ENCODE data around the gene PLEKHG4.

The PLEKHG4 gene

GRCh38 chr16:67246081-67246755 lies 33.1 kb upstream of the PLEKHG4 start:
- H3K9me3 ChIP-seq (ENCODE audit: control insufficient read depth in 1 of 2, low read length in 2 of 2), result no peaks in the 10 kb centered on the region
- no peaks in the 10 kb centered on the region for H3K36me3 ChIP-seq (ENCODE audit: control insufficient read depth in 1 of 2, insufficient read depth in 2 of 2, low read length in 2 of 2)
- peak overlapping the region; percentile 82 for H3K27ac ChIP-seq (ENCODE audit: low read depth, low read length)
- peak overlapping the region; percentile 79 to 85 for H3K9ac ChIP-seq (ENCODE audit: low read depth in 1 of 2, low read length in 2 of 2)
- peaks cover 47 to 60% of the 10 kb centered on the region in 2 donors for H3K4me1 ChIP-seq (ENCODE audit: control insufficient read depth in 1 of 2, insufficient read depth in 2 of 2, low read length in 2 of 2)
- H3K4me3 ChIP-seq (ENCODE audit: low read depth in 1 of 2, low read length in 2 of 2), result peak overlapping the region; percentile 82 to 89
- H3K27me3 ChIP-seq (ENCODE audit: control insufficient read depth in 1 of 2, insufficient read depth in 2 of 2, low read length in 2 of 2), result peaks cover 19 to 31% of the 10 kb centered on the region in 2 donors

- no peaks in the 10 kb centered on the region for H3K36me3 ChIP-seq (ENCODE audit: control insufficient read depth in 1 of 2, insufficient read depth in 2 of 2, low read length in 2 of 2)
- peak overlapping the region; percentile 82 to 89 for H3K4me3 ChIP-seq (ENCODE audit: low read depth in 1 of 2, low read length in 2 of 2)
- H3K27ac ChIP-seq (ENCODE audit: low read depth, low read length), result peak overlapping the region; percentile 82
- peaks cover 19 to 31% of the 10 kb centered on the region in 2 donors for H3K27me3 ChIP-seq (ENCODE audit: control insufficient read depth in 1 of 2, insufficient read depth in 2 of 2, low read length in 2 of 2)
- peak overlapping the region; percentile 79 to 85 for H3K9ac ChIP-seq (ENCODE audit: low read depth in 1 of 2, low read length in 2 of 2)
- peaks cover 41 to 54% of the 10 kb centered on the region in 2 donors for H3K4me1 ChIP-seq (ENCODE audit: control insufficient read depth in 1 of 2, insufficient read depth in 2 of 2, low read length in 2 of 2)
- no peaks in the 10 kb centered on the region for H3K9me3 ChIP-seq (ENCODE audit: control insufficient read depth in 1 of 2, low read length in 2 of 2)
These were observed 32.6 kb upstream of the PLEKHG4 start for GRCh38 chr16:67246756-67247191.

DNA sequence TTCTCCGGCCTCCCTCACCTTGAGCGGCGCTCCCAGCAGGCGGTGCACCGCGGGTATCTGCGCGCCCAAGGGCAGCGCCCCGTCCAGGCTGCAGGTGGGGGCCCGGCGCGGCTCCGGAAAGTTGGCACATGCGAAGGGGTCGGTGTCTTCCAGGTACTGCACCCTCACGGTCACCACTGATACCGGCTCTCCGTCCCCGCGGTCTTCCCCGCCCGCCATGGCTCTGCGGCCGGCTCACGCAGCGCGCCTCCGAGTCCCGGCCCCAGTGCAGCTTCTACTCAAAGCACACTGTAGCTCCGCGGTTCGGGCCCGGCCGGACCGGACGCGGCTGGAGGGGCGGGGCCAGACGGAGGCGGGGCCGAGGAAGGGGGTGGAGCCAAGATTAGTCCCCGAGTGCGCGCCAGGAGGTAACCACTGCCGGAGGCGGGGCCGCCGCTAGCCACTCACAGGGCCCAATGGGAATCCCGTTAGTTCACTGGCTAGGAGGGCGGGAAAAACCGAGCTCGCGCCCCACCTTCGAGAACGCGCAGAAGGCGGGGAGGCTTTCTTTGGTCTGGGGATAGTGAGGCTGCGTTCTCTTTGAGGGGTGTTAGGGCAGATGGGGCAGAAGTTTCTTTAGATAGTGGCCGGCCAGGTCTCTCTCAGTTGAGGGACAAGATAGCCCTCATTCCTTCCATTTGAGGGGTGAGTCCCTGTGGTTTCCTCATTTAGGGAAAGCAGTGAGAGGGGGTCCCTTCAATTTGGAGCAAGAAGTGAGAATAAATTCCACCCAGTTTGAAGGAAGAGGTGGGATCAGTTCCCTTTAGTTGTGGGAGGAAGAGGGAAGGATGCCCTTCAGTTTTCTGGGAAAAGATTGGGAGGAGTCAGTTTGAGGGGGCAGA lies 31.9 kb upstream of the PLEKHG4 start, which contains the start of gene FHOD1:
Gene FHOD1 (minus strand): TSS at position 290 of the 881 bp plus-strand sequence. CDS start 71 bp downstream, at position 219.
- peak within 1 kb of the TSS; percentile 79 to 85 for H3K9ac ChIP-seq (ENCODE audit: low read depth in 1 of 2, low read length in 2 of 2)
- H3K9me3 ChIP-seq (ENCODE audit: control insufficient read depth in 1 of 2, low read length in 2 of 2), result no peaks in the 10 kb centered on the region
- H3K4me3 ChIP-seq (ENCODE audit: low read depth in 1 of 2, low read length in 2 of 2), result peak within 1 kb of the TSS; percentile 82 to 89
- peaks cover 19 to 31% of the 10 kb centered on the region in 2 donors for H3K27me3 ChIP-seq (ENCODE audit: control insufficient read depth in 1 of 2, insufficient read depth in 2 of 2, low read length in 2 of 2)
- H3K4me1 ChIP-seq (ENCODE audit: control insufficient read depth in 1 of 2, insufficient read depth in 2 of 2, low read length in 2 of 2), result peaks cover 35 to 48% of the 10 kb centered on the region in 2 donors
- no peaks in the 10 kb centered on the region for H3K36me3 ChIP-seq (ENCODE audit: control insufficient read depth in 1 of 2, insufficient read depth in 2 of 2, low read length in 2 of 2)
- peak within 1 kb of the TSS; percentile 82 for H3K27ac ChIP-seq (ENCODE audit: low read depth, low read length)

GRCh38 chr16:67248073-67248400 lies 31.3 kb upstream of the PLEKHG4 start:
- H3K27me3 ChIP-seq (ENCODE audit: control insufficient read depth in 1 of 2, insufficient read depth in 2 of 2, low read length in 2 of 2), result peaks cover 19 to 31% of the 10 kb centered on the region in 2 donors
- H3K4me3 ChIP-seq (ENCODE audit: low read depth in 1 of 2, low read length in 2 of 2), result peak overlapping the region; percentile 31 to 82
- no peak overlapping the region for H3K27ac ChIP-seq (ENCODE audit: low read depth, low read length)
- H3K4me1 ChIP-seq (ENCODE audit: control insufficient read depth in 1 of 2, insufficient read depth in 2 of 2, low read length in 2 of 2), result peaks cover 32 to 46% of the 10 kb centered on the region in 2 donors
- H3K9me3 ChIP-seq (ENCODE audit: control insufficient read depth in 1 of 2, low read length in 2 of 2), result no peaks in the 10 kb centered on the region
- no peaks in the 10 kb centered on the region for H3K36me3 ChIP-seq (ENCODE audit: control insufficient read depth in 1 of 2, insufficient read depth in 2 of 2, low read length in 2 of 2)
- H3K9ac ChIP-seq (ENCODE audit: low read depth in 1 of 2, low read length in 2 of 2), result peak overlapping the region in 1 of 2 donors; percentile 54

- Histone ChIP-seq H3K4me3 (ENCODE audit: low read depth in 1 of 2, low read length in 2 of 2) (peak within 1 kb of the TSS; percentile 31 to 82), H3K27ac (ENCODE audit: low read depth, low read length) (no peak within 1 kb of the TSS), H3K27me3 (ENCODE audit: control insufficient read depth in 1 of 2, insufficient read depth in 2 of 2, low read length in 2 of 2) (peaks cover 19 to 31% of the 10 kb centered on the region in 2 donors), H3K9me3 (ENCODE audit: control insufficient read depth in 1 of 2, low read length in 2 of 2) (no peaks in the 10 kb centered on the region), H3K4me1 (ENCODE audit: control insufficient read depth in 1 of 2, insufficient read depth in 2 of 2, low read length in 2 of 2) (peaks cover 30 to 40% of the 10 kb centered on the region in 2 donors), H3K9ac (ENCODE audit: low read depth in 1 of 2, low read length in 2 of 2) (peak within 1 kb of the TSS in 1 of 2 donors; percentile 54), H3K36me3 (ENCODE audit: control insufficient read depth in 1 of 2, insufficient read depth in 2 of 2, low read length in 2 of 2) (no peaks in the 10 kb centered on the region)
These were observed 30.7 kb upstream of the PLEKHG4 start, which contains the start of gene SLC9A5 for GRCh38 chr16:67248401-67249177. Gene SLC9A5, plus strand, starts transcription at chr16:67248979. Its CDS starts 36 bp downstream, at chr16:67249015.

DNA sequence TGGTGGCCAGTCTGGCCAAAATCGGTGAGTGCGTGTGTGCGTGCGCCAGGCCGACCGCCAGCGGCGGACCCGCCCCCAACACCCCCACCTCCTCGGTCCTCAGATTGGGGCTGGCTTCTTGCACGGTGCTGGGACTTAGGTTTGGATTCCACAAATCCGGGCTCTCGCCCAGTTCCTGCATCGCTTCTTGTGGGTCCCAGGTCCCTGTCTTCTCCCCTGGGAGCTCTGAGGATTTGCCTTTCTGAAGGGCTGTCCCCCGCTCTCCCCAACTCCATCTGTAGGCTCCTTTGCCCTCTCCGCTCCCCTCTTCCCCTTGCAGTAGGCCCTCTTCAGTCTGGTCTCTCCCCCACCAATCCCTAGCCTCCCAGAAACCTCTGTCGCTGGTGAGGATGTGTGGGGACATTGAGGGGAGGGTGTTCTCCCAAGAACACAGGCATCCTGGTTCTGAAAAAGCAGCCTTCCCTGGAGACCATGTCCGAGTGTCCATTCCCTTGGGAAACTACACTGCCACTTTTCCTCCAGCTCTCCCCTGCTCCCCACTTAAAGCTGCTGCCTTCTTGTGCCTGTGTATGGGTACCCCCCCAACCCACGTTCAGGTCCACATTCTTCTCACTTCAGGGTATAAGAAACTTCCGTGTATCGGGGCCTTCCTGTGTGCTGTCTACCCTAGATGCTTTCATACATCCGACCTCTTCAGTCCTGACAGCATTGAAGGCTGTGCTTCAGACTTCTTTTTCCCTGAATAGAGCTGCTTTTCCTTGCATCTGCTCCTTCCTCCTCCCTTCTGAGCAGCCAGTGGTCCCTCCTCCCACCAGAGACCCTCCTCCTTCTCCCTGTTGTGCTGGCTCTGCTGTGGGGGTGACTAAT lies 29.9 kb upstream of the PLEKHG4 start:
- Histone ChIP-seq H3K4me1 (ENCODE audit: control insufficient read depth in 1 of 2, insufficient read depth in 2 of 2, low read length in 2 of 2) (peaks cover 22 to 32% of the 10 kb centered on the region in 2 donors), H3K36me3 (ENCODE audit: control insufficient read depth in 1 of 2, insufficient read depth in 2 of 2, low read length in 2 of 2) (no peaks in the 10 kb centered on the region), H3K4me3 (ENCODE audit: low read depth in 1 of 2, low read length in 2 of 2) (peak overlapping the region in 1 of 2 donors; percentile 82), H3K27ac (ENCODE audit: low read depth, low read length) (no peak overlapping the region), H3K9me3 (ENCODE audit: control insufficient read depth in 1 of 2, low read length in 2 of 2) (no peaks in the 10 kb centered on the region), H3K27me3 (ENCODE audit: control insufficient read depth in 1 of 2, insufficient read depth in 2 of 2, low read length in 2 of 2) (peaks cover 19 to 31% of the 10 kb centered on the region in 2 donors), H3K9ac (ENCODE audit: low read depth in 1 of 2, low read length in 2 of 2) (no peak overlapping the region)

DNA sequence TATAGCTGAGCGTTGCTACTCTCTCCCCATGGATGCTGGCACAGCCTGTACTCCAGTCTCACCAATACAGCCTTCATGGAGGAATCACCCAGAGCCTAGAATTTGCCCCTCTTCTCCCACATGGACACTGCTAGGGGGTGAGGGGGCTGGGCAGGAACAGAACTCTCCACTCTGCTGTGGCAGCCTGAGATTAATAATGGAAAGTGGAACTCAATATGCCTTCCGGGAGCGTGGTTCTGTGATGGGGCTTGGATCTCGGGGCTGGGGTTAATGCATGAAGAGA lies 29.3 kb upstream of the PLEKHG4 start:
- Histone ChIP-seq H3K9me3 (ENCODE audit: control insufficient read depth in 1 of 2, low read length in 2 of 2) (no peaks in the 10 kb centered on the region), H3K9ac (ENCODE audit: low read depth in 1 of 2, low read length in 2 of 2) (no peak overlapping the region), H3K4me1 (ENCODE audit: control insufficient read depth in 1 of 2, insufficient read depth in 2 of 2, low read length in 2 of 2) (peaks cover 16 to 29% of the 10 kb centered on the region in 2 donors), H3K36me3 (ENCODE audit: control insufficient read depth in 1 of 2, insufficient read depth in 2 of 2, low read length in 2 of 2) (no peaks in the 10 kb centered on the region), H3K4me3 (ENCODE audit: low read depth in 1 of 2, low read length in 2 of 2) (no peak overlapping the region), H3K27me3 (ENCODE audit: control insufficient read depth in 1 of 2, insufficient read depth in 2 of 2, low read length in 2 of 2) (peaks cover 19 to 31% of the 10 kb centered on the region in 2 donors), H3K27ac (ENCODE audit: low read depth, low read length) (no peak overlapping the region)

DNA sequence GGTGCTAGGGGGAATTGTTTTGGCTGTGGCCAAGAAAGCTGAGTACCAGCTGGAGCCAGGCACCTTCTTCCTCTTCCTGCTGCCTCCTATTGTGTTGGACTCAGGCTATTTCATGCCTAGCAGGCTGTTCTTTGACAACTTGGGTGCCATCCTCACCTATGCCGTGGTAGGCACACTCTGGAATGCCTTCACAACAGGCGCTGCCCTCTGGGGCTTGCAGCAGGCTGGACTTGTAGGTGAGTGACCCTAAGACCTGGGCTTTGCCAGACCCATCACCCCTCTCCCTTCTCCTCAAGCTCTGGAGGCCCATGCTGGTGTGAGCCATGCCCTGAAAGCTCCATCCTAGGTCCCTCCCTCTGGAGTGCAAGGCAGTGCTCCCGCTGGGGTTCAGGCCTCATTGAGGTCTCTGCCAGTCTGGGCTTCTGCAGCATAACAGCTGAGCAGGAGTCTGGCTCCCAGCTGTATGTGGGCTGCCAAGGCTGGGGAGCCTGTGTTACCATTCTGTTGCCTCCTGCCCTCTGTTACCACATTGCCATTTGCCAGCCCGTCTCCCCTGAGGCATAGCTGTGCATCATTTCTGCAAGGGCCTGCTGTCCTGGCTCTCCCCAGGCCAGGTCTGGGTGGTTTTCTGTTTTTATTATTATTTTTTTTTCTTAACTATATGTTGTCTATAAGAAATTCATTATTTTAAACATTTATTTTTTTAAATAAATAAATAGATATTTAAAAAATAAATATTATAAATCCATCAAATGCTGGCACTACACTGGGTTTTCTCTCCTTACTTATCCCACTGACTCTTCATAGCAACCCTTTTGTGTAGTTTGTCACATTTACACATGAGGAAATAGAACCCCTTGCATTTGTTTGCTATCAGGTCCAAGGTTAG lies 26.5 kb upstream of the PLEKHG4 start:
- Histone ChIP-seq H3K27me3 (ENCODE audit: control insufficient read depth in 1 of 2, insufficient read depth in 2 of 2, low read length in 2 of 2) (peaks cover 19 to 30% of the 10 kb centered on the region in 2 donors), H3K4me3 (ENCODE audit: low read depth in 1 of 2, low read length in 2 of 2) (no peak overlapping the region), H3K36me3 (ENCODE audit: control insufficient read depth in 1 of 2, insufficient read depth in 2 of 2, low read length in 2 of 2) (no peaks in the 10 kb centered on the region), H3K9me3 (ENCODE audit: control insufficient read depth in 1 of 2, low read length in 2 of 2) (no peaks in the 10 kb centered on the region), H3K27ac (ENCODE audit: low read depth, low read length) (no peak overlapping the region), H3K4me1 (ENCODE audit: control insufficient read depth in 1 of 2, insufficient read depth in 2 of 2, low read length in 2 of 2) (peaks cover 9 to 15% of the 10 kb centered on the region in 2 donors), H3K9ac (ENCODE audit: low read depth in 1 of 2, low read length in 2 of 2) (no peak overlapping the region)

Measured in duodenal mucosa (tissue), 2 donors.